Measurements from ENCODE around the gene DCHS1.
"Not testable (repeated sequence)": the region's sequence is repeated elsewhere in the genome, so short reads cannot be mapped to it uniquely, and the experiment has no call there.

Gene DCHS1

GRCh38 chr11:6655790-6656583 lies at the start of gene DCHS1:
Gene DCHS1 (minus strand): TSS chr11:6655809. CDS start chr11:6641613, 14,196 bp downstream.
- peak; percentile 82 for DNase-seq

GRCh38 chr11:6703247-6704063 lies 47.8 kb upstream of the DCHS1 start:
- DNase-seq = no peak

GRCh38 chr11:6701955-6702354 lies 46.3 kb upstream of the DCHS1 start:
- not testable (repeated sequence) for DNase-seq

GRCh38 chr11:6695377-6695776 lies 39.8 kb upstream of the DCHS1 start:
- DNase-seq = no peak

GRCh38 chr11:6694229-6694535 lies 38.6 kb upstream of the DCHS1 start:
- no peak for DNase-seq

- DNase-seq = no peak
Observed at GRCh38 chr11:6693342-6694228, 38.0 kb upstream of the DCHS1 start.

GRCh38 chr11:6692128-6692527 lies 36.5 kb upstream of the DCHS1 start:
- no peak for DNase-seq

- DNase-seq = not testable (repeated sequence)
Observed at GRCh38 chr11:6690431-6691132, 35.0 kb upstream of the DCHS1 start.

GRCh38 chr11:6687876-6688275 lies 32.3 kb upstream of the DCHS1 start:
- DNase-seq = no peak

- no peak for DNase-seq
Observed at GRCh38 chr11:6686006-6686405, 30.4 kb upstream of the DCHS1 start.

GRCh38 chr11:6684068-6684467 lies 28.5 kb upstream of the DCHS1 start:
- DNase-seq = not testable (repeated sequence)

GRCh38 chr11:6682936-6683861 lies 27.6 kb upstream of the DCHS1 start, which contains the start of gene MRPL17:
Gene MRPL17 (minus strand): TSS chr11:6683340. CDS start chr11:6683296, 44 bp downstream.
- DNase-seq = peak; percentile 99

- DNase-seq = no peak
Observed at GRCh38 chr11:6682591-6682935, 27.0 kb upstream of the DCHS1 start.

GRCh38 chr11:6681949-6682348 lies 26.3 kb upstream of the DCHS1 start:
- no peak for DNase-seq

- no peak for DNase-seq
Observed at GRCh38 chr11:6681505-6681904, 25.9 kb upstream of the DCHS1 start.

GRCh38 chr11:6677018-6677417 lies 21.4 kb upstream of the DCHS1 start:
- no peak for DNase-seq

GRCh38 chr11:6674862-6675261 lies 19.3 kb upstream of the DCHS1 start:
- DNase-seq = no peak

- no peak for DNase-seq
Observed at GRCh38 chr11:6674219-6674597, 18.6 kb upstream of the DCHS1 start.

GRCh38 chr11:6673523-6674218 lies 18.1 kb upstream of the DCHS1 start:
- no peak for DNase-seq

GRCh38 chr11:6671991-6672390 lies 16.4 kb upstream of the DCHS1 start:
- DNase-seq = no peak
